ENCODE data around the gene DEPDC4. TPM values are rescaled to one million over a fixed set of nuclear protein-coding genes. Genes with fewer than 3 reads are reported as not detected.

DEPDC4 gene
- total and polyA plus RNA-seq, 3 donors from 2014 or later: 5.0 to 8.0 (median 6.7) TPM

GRCh38 chr12:100263131-100263530 lies 3.7 kb downstream of the DEPDC4 start:
- no peaks in the 10 kb centered on the region for H3K4me1 ChIP-seq
- no peak overlapping the region for H3K27ac ChIP-seq
- 94% methylated on average over 5 of the region's 5 CpGs for WGBS, 2 donors
- intact Hi-C loops (cut with DNase I; ENCODE audit: low total_unique reads): no loop called here
- no peak for DNase-seq
- TF ChIP-seq POLR2A (IDR thresholded peaks at IDR 0.05): no peak
- TF ChIP-seq CTCF (IDR thresholded peaks at IDR 0.05): no peak
- no peaks in the 10 kb centered on the region for H3K36me3 ChIP-seq (ENCODE audit: low read depth, missing control alignments)
- no peak overlapping the region for H3K4me3 ChIP-seq
- H3K9me3 ChIP-seq: no peaks in the 10 kb centered on the region
- H3K27me3 ChIP-seq: no peaks in the 10 kb centered on the region

- no peak for DNase-seq
- Histone ChIP-seq H3K9me3 (no peaks in the 10 kb centered on the region), H3K27ac (no peak overlapping the region), H3K4me3 (no peak overlapping the region), H3K4me1 (no peaks in the 10 kb centered on the region), H3K27me3 (no peaks in the 10 kb centered on the region), H3K36me3 (ENCODE audit: low read depth, missing control alignments) (no peaks in the 10 kb centered on the region)
- 85 to 95% methylated on average over 1 of the region's 1 CpG for WGBS, 2 donors
- TF ChIP-seq POLR2A (IDR thresholded peaks at IDR 0.05): no peak
- TF ChIP-seq CTCF (IDR thresholded peaks at IDR 0.05): no peak
- intact Hi-C loops (cut with DNase I; ENCODE audit: low total_unique reads): no loop called here
These were observed 8.8 kb downstream of the DEPDC4 start for GRCh38 chr12:100258127-100258526.

- 85 to 100% methylated on average over 1 of the region's 1 CpG for WGBS, 2 donors
- H3K27me3 ChIP-seq: no peaks in the 10 kb centered on the region
- no peaks in the 10 kb centered on the region for H3K9me3 ChIP-seq
- H3K4me3 ChIP-seq: no peak overlapping the region
- no peak overlapping the region for H3K27ac ChIP-seq
- intact Hi-C loops (cut with DNase I; ENCODE audit: low total_unique reads): no loop called here
- TF ChIP-seq CTCF (IDR thresholded peaks at IDR 0.05) (no peak), POLR2A (IDR thresholded peaks at IDR 0.05) (no peak)
- no peak for DNase-seq
- no peaks in the 10 kb centered on the region for H3K4me1 ChIP-seq
- H3K36me3 ChIP-seq (ENCODE audit: low read depth, missing control alignments): no peaks in the 10 kb centered on the region
These were observed 12.0 kb downstream of the DEPDC4 start for GRCh38 chr12:100254876-100255275.

- H3K36me3 ChIP-seq (ENCODE audit: low read depth, missing control alignments): no peaks in the 10 kb centered on the region
- no peak overlapping the region for H3K4me3 ChIP-seq
These were observed 13.4 kb downstream of the DEPDC4 start for GRCh38 chr12:100253437-100253836.

More at GRCh38 chr12:100253437-100253836, 13.4 kb downstream of the DEPDC4 start:
- Histone ChIP-seq H3K9me3 (no peaks in the 10 kb centered on the region), H3K27ac (no peak overlapping the region), H3K27me3 (no peaks in the 10 kb centered on the region), H3K4me1 (no peaks in the 10 kb centered on the region)
- intact Hi-C loops (cut with DNase I; ENCODE audit: low total_unique reads): no loop called here
- WGBS, 2 donors: 89 to 96% methylated on average over 1 of the region's 1 CpG
- DNase-seq: no peak
- TF ChIP-seq POLR2A (IDR thresholded peaks at IDR 0.05): no peak
- TF ChIP-seq CTCF (IDR thresholded peaks at IDR 0.05): no peak
